ENCODE data around the gene GABRG3. TPM values are rescaled to one million over a fixed set of nuclear protein-coding genes. Genes with fewer than 3 reads are reported as not detected.
"Not testable (repeated sequence)": the region's sequence is repeated elsewhere in the genome, so short reads cannot be mapped to it uniquely, and the experiment has no call there.

GABRG3 gene
- total RNA-seq, 2 experiments from 2014 or later, result not detected

GRCh38 chr15:27361438-27361837, 390.5 kb downstream of the GABRG3 start:
- CTCF ChIA-PET, result no interaction called here
- H3K4me3 Mint-ChIP-seq, result no peak overlapping the region

GRCh38 chr15:27365456-27365855, 394.5 kb downstream of the GABRG3 start:
- no peaks in the 10 kb centered on the region for H3K36me3 Mint-ChIP-seq (ENCODE audit: low read depth)
- no peak for TF ChIP-seq CTCF (IDR thresholded peaks at IDR 0.05)
- ChIA-PET CTCF (no interaction called here), POLR2A (no interaction called here)
- DNase-seq (no peak), ATAC-seq (no peak)
- H3K27me3 Mint-ChIP-seq, result no peaks in the 10 kb centered on the region
- intact Hi-C loops (cut with micrococcal nuclease), result no loop called here
- no peak overlapping the region for H3K4me3 Mint-ChIP-seq
- H3K27ac Mint-ChIP-seq, result no peak overlapping the region
- H3K9me3 Mint-ChIP-seq, result no peaks in the 10 kb centered on the region
- no peaks in the 10 kb centered on the region for H3K4me1 Mint-ChIP-seq (ENCODE audit: low read depth)

More at GRCh38 chr15:27361438-27361837, 390.5 kb downstream of the GABRG3 start:
- no peaks in the 10 kb centered on the region for H3K36me3 Mint-ChIP-seq (ENCODE audit: low read depth)
- TF ChIP-seq CTCF (IDR thresholded peaks at IDR 0.05), result no peak
- no peak for DNase-seq
- POLR2A ChIA-PET, result no interaction called here
- no peaks in the 10 kb centered on the region for H3K27me3 Mint-ChIP-seq
- H3K9me3 Mint-ChIP-seq, result peaks cover 1% of the 10 kb centered on the region
- no peak for ATAC-seq
- intact Hi-C loops (cut with micrococcal nuclease), result no loop called here
- H3K4me1 Mint-ChIP-seq (ENCODE audit: low read depth), result no peaks in the 10 kb centered on the region
- H3K27ac Mint-ChIP-seq, result no peak overlapping the region

GRCh38 chr15:27377391-27377790, 406.4 kb downstream of the GABRG3 start:
- ATAC-seq; POLR2A ChIA-PET; DNase-seq; H3K27ac Mint-ChIP-seq; H3K36me3 Mint-ChIP-seq (ENCODE audit: low read depth); CTCF ChIA-PET; H3K27me3 Mint-ChIP-seq; H3K4me3 Mint-ChIP-seq; intact Hi-C loops (cut with micrococcal nuclease); H3K9me3 Mint-ChIP-seq; H3K4me1 Mint-ChIP-seq (ENCODE audit: low read depth): not testable (repeated sequence)

- Mint-ChIP-seq H3K4me3 (no peak overlapping the region), H3K4me1 (ENCODE audit: low read depth) (no peaks in the 10 kb centered on the region), H3K27me3 (no peaks in the 10 kb centered on the region), H3K36me3 (ENCODE audit: low read depth) (no peaks in the 10 kb centered on the region), H3K27ac (no peak overlapping the region), H3K9me3 (no peaks in the 10 kb centered on the region)
- TF ChIP-seq CTCF (IDR thresholded peaks at IDR 0.05), result no peak
- DNase-seq (no peak), ATAC-seq (no peak)
- CTCF ChIA-PET, result interaction anchor here (1.3 kb wide), 1 partner anchor 23 kb away, joined by 3 read pairs; no protein-coding TSS in a partner anchor
- intact Hi-C loops (cut with micrococcal nuclease), result no loop called here
- POLR2A ChIA-PET, result no interaction called here
Observed at GRCh38 chr15:27382361-27383025, 411.5 kb downstream of the GABRG3 start.

GRCh38 chr15:27383726-27384125, 412.7 kb downstream of the GABRG3 start:
- ATAC-seq, result no peak
- POLR2A ChIA-PET, result no interaction called here
- Mint-ChIP-seq H3K4me3 (no peak overlapping the region), H3K36me3 (ENCODE audit: low read depth) (no peaks in the 10 kb centered on the region), H3K27ac (no peak overlapping the region), H3K27me3 (no peaks in the 10 kb centered on the region), H3K9me3 (peaks cover 3% of the 10 kb centered on the region), H3K4me1 (ENCODE audit: low read depth) (no peaks in the 10 kb centered on the region)
- TF ChIP-seq CTCF (IDR thresholded peaks at IDR 0.05), result no peak
- DNase-seq, result no peak
- intact Hi-C loops (cut with micrococcal nuclease), result no loop called here
- CTCF ChIA-PET, result no interaction called here

Measured in activated CD8-positive, alpha-beta T cell treated with anti-CD3 and anti-CD28 coated beads for 36 hours (primary cell).